Measurements from ENCODE around the gene MORN5. TPM values are rescaled to one million over a fixed set of nuclear protein-coding genes. Genes with fewer than 3 reads are reported as not detected.

MORN5 gene
- total and polyA plus RNA-seq, 9 of the 15 experiments (the other 6 are each of a cell fraction or from before 2014, with no cell fraction given) = not detected

DNA sequence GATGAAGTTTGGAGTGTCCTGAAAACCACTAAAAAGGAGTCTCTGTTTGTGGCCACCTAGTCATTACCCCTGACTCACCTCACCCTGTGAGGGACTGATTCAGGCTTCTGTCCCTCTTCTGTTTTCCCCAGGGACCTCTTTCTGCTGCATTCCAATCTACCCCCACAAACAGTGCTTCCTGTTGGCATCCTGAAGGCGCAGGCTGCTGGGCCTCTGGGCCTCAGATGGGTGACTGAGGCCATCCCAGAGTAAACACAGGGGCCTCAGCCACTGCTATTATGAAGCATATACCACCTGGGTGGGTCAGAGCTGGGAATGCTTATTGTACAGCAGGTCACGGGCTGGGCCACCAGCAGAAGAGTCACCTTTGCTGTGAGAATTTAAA lies 20.0 kb downstream of the MORN5 start (continued):
- no peak for TF ChIP-seq REST (IDR thresholded peaks at IDR 0.05; ENCODE audit: borderline replicate concordance)
- no peak for TF ChIP-seq REST (CRISPR knock-in tag; IDR thresholded peaks at IDR 0.05; ENCODE audit: low read depth)
- TF ChIP-seq ZNF384 (IDR thresholded peaks at IDR 0.05; ENCODE audit: low read depth, low read length) = no peak
- TF ChIP-seq SRF (CRISPR knock-in tag; IDR thresholded peaks at IDR 0.05) = no peak
- no peak for TF ChIP-seq ZFX (CRISPR knock-in tag; IDR thresholded peaks at IDR 0.05)

Data from K562 (cell line).